HTR-8/SVneo (cell line): ENCODE measurements around the gene UGCG.
A peak's percentile ranks its signal among the peaks of the same experiment; 100 is the strongest.
"Not testable (repeated sequence)": the region's sequence is repeated elsewhere in the genome, so short reads cannot be mapped to it uniquely, and the experiment has no call there.

Experiments
- DNase-seq: peaks from one replicate; pipeline ENCODE4 v3.0.0; 2011; ENCODE audit warnings: low spot score, mixed read lengths; ENCODE audit not compliant: insufficient read length
- FAIRE-seq: peaks from 2 replicates; lab custom pipeline; 2011; peaks lifted over from hg19 to GRCh38; lab: Jason Lieb, UNC

UGCG gene

GRCh38 chr9:111944241-111944866, 47.7 kb downstream of the UGCG start:
- FAIRE-seq (no peak), DNase-seq (no peak)

- DNase-seq, result no peak
- no peak for FAIRE-seq
Observed at GRCh38 chr9:111945216-111945615, 48.6 kb downstream of the UGCG start.

- not testable (repeated sequence) for FAIRE-seq, DNase-seq
Observed at GRCh38 chr9:111948109-111948508, 51.5 kb downstream of the UGCG start.

GRCh38 chr9:111948951-111949350, 52.3 kb downstream of the UGCG start:
- DNase-seq (no peak), FAIRE-seq (no peak)

GRCh38 chr9:111949919-111950318, 53.3 kb downstream of the UGCG start:
- no peak for DNase-seq
- no peak for FAIRE-seq

- FAIRE-seq (no peak), DNase-seq (no peak)
Observed at GRCh38 chr9:111952559-111952958, 55.9 kb downstream of the UGCG start.

GRCh38 chr9:111953444-111953843, 56.8 kb downstream of the UGCG start:
- FAIRE-seq, result no peak
- DNase-seq, result no peak

- FAIRE-seq (no peak), DNase-seq (no peak)
Observed at GRCh38 chr9:111955048-111955447, 58.4 kb downstream of the UGCG start.

- FAIRE-seq (no peak), DNase-seq (peak; percentile 81)
Observed at GRCh38 chr9:111957856-111958631, 61.4 kb downstream of the UGCG start.

GRCh38 chr9:111959468-111960359, 63.1 kb downstream of the UGCG start:
- FAIRE-seq (peak; percentile 4), DNase-seq (no peak)

GRCh38 chr9:111960485-111960884, 63.9 kb downstream of the UGCG start:
- FAIRE-seq, DNase-seq: not testable (repeated sequence)

GRCh38 chr9:111961009-111961408, 64.4 kb downstream of the UGCG start:
- FAIRE-seq (no peak), DNase-seq (no peak)

- FAIRE-seq (no peak), DNase-seq (no peak)
Observed at GRCh38 chr9:111961575-111961974, 65.0 kb downstream of the UGCG start.

GRCh38 chr9:111962021-111962420, 65.4 kb downstream of the UGCG start:
- no peak for DNase-seq
- no peak for FAIRE-seq

GRCh38 chr9:111963995-111964394, 67.4 kb downstream of the UGCG start:
- no peak for DNase-seq
- FAIRE-seq, result no peak

GRCh38 chr9:111965566-111966019, 69.0 kb downstream of the UGCG start:
- DNase-seq (peak; percentile 51), FAIRE-seq (no peak)

- DNase-seq (no peak), FAIRE-seq (no peak)
Observed at GRCh38 chr9:111966124-111966723, 69.6 kb downstream of the UGCG start.

- DNase-seq, result no peak
- no peak for FAIRE-seq
Observed at GRCh38 chr9:111966861-111967291, 70.3 kb downstream of the UGCG start.

- no peak for DNase-seq
- no peak for FAIRE-seq
Observed at GRCh38 chr9:111967621-111968020, 71.0 kb downstream of the UGCG start.

- FAIRE-seq, result no peak
- no peak for DNase-seq
Observed at GRCh38 chr9:111969061-111969460, 72.4 kb downstream of the UGCG start.
